ENCODE measurements around the gene ENG.

ENG gene

DNA sequence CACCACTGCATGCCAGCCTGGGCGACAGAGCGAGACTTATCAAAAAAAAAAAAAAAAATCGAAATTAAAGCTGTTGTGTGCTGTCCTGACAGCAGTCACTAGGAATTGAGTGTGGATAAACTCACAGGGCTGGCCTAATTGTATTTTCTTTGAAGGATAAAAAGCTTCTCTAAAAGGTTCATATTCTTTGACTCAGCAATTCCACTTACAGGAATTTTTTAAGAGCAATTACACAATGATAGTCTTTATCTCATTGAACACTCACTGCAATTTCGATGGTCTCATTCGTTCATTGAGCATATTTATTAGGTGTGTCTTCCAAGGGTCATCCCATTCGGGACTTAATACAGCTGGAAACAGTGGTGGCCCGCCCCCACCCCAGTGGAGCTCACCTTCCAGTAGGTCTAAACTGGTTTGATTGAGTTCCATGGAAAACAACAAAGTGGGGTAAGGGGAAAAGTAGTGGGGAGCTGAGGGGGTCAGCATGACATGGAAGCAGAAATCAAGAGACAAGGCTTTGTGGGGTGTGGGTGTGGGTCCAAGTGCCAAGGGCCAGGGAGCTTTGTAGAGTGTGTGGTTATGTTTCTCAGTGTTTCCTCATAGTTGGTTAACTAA is 61.9 kb downstream of the ENG start:
- Histone ChIP-seq H3K9ac (peak overlapping the region in 7 of 11 experiments; percentile 10 to 77 (median 45); a peak in 9 of 22 replicates), H3K9me3 (replicated peaks in 1 of 11) (no peaks in the 10 kb centered on the region), H4K20me1 (peaks cover 34 to 99% (median 70%) of the 10 kb centered on the region in 11 experiments), H3K27me3 (peaks cover 0 to 4% (median 0%) of the 10 kb centered on the region in 11 experiments; a peak in 1 of 22 replicates), H3K27ac (peak overlapping the region in 8 of 11 experiments; percentile 46 to 90 (median 82); a peak in 15 of 22 replicates), H3K36me3 (peaks cover 59 to 74% (median 66%) of the 10 kb centered on the region in 11 experiments), H3K4me1 (peaks cover 91 to 100% (median 100%) of the 10 kb centered on the region in 10 experiments), H3K4me3 (no peak overlapping the region), H3K4me2 (peak overlapping the region; percentile 16 to 100 (median 96); a peak in 19 of 22 replicates)
- TF ChIP-seq Cebpa-rat (IDR thresholded peaks at IDR 0.05) = no peak

DNA sequence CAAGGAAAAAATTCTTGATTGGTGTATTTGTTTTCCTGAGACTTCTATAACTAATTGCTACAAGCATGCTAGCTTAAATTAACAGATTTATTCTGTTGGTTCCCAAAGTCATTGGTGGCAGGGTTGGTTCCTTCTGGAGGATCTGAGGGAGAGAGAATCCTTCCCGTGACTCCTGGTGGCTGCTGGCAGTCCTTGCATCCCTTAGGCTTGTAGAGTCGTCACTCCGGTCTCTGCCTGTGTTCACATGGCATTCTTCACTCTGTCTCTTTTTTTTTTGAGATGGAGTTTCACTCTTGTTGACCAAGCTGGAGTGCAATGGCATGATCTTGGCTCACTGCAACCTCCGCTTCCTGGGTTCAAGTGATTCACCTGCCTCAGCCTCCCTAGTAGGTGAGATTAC is 63.4 kb downstream of the ENG start:
- peaks cover 82 to 93% (median 91%) of the 10 kb centered on the region in 10 experiments for H3K4me1 ChIP-seq
- no peak for TF ChIP-seq Cebpa-rat (IDR thresholded peaks at IDR 0.05)
- peak overlapping the region in 10 of 11 experiments; percentile 1 to 100 (median 96); a peak in 16 of 22 replicates for H3K4me2 ChIP-seq
- no peaks in the 10 kb centered on the region for H3K9me3 ChIP-seq (replicated peaks in 1 of 11)
- peak overlapping the region in 3 of 11 experiments; percentile 29 to 98 (median 95); a peak in 1 of 22 replicates for H3K9ac ChIP-seq
- peak overlapping the region in 3 of 11 experiments; percentile 23 to 90 (median 37); a peak in 3 of 22 replicates for H3K27ac ChIP-seq
- H3K4me3 ChIP-seq = no peak overlapping the region
- peaks cover 48 to 99% (median 81%) of the 10 kb centered on the region in 11 experiments for H4K20me1 ChIP-seq
- peaks cover 67 to 82% (median 75%) of the 10 kb centered on the region in 11 experiments for H3K36me3 ChIP-seq
- H3K27me3 ChIP-seq = no peaks in the 10 kb centered on the region

DNA sequence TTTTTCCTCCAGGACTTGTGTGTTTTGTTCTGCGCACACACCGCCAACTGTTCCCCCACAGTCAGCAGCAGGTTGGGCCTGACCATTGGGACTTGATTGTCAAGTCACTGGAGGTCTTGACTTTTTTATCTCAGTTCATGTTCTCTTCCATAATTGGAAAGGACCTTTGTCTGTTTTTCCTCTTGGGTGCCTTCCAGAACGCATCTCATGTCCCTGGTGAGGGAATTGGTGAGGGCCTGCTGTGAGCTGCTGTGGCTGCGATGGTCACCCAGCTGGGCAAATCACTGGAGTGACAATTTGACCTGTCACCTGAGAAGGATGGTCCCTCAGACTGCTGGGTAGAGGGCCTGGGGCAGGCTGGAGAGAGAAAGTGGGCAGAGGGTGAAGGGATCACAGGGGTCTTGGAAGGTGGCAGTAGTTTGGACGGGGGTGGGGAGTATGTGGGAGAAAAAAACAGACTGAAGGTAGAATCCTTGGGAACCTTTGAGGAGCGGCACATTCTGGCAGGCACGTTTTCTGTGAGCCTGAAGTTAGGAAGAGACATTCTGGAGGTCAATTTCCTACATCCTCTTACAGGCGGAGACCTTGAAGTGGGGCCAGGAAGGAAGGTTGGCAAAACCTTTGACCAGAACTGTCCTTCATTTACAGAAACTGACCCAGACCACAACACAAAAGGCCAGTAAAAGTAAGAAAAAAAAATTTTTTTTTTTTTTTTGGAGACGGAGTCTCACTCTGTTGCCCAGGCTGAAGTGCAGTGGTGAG is 64.2 kb downstream of the ENG start:
- Histone ChIP-seq H4K20me1 (peaks cover 50 to 93% (median 82%) of the 10 kb centered on the region in 11 experiments), H3K4me1 (peaks cover 74 to 85% (median 83%) of the 10 kb centered on the region in 10 experiments), H3K27me3 (no peaks in the 10 kb centered on the region), H3K9ac (peak overlapping the region in 10 of 11 experiments; percentile 24 to 98 (median 92); a peak in 18 of 22 replicates), H3K4me3 (peak overlapping the region in 1 of 10 experiments; percentile 7; a peak in 1 of 20 replicates), H3K27ac (peak overlapping the region in 5 of 11 experiments; percentile 2 to 90 (median 37); a peak in 9 of 22 replicates), H3K36me3 (peaks cover 67 to 82% (median 75%) of the 10 kb centered on the region in 11 experiments), H3K4me2 (peak overlapping the region; percentile 28 to 100 (median 95)), H3K9me3 (replicated peaks in 1 of 11) (no peaks in the 10 kb centered on the region)
- TF ChIP-seq Cebpa-rat (IDR thresholded peaks at IDR 0.05) = no peak

DNA sequence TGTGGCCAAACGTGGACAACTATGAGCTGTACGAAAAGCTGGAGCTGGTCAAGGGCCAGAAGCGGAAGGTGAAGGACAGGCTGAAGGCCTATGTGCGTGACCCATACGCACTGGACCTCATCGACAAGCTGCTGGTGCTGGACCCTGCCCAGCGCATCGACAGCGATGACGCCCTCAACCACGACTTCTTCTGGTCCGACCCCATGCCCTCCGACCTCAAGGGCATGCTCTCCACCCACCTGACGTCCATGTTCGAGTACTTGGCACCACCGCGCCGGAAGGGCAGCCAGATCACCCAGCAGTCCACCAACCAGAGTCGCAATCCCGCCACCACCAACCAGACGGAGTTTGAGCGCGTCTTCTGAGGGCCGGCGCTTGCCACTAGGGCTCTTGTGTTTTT is 65.3 kb downstream of the ENG start:
- Histone ChIP-seq H3K27me3 (no peaks in the 10 kb centered on the region), H3K9ac (peak overlapping the region; percentile 24 to 98 (median 95); a peak in 15 of 22 replicates), H3K9me3 (replicated peaks in 1 of 11) (no peaks in the 10 kb centered on the region), H3K36me3 (peaks cover 67 to 77% (median 74%) of the 10 kb centered on the region in 11 experiments), H3K27ac (peak overlapping the region in 4 of 11 experiments; percentile 57 to 96 (median 92); a peak in 3 of 22 replicates), H3K4me1 (peaks cover 70 to 81% (median 79%) of the 10 kb centered on the region in 10 experiments), H3K4me3 (peak overlapping the region in 6 of 10 experiments; percentile 6 to 98 (median 95); a peak in 7 of 20 replicates), H4K20me1 (peaks cover 50 to 83% (median 81%) of the 10 kb centered on the region in 11 experiments), H3K4me2 (peak overlapping the region; percentile 92 to 100 (median 95); a peak in 21 of 22 replicates)
- no peak for TF ChIP-seq Cebpa-rat (IDR thresholded peaks at IDR 0.05)

DNA sequence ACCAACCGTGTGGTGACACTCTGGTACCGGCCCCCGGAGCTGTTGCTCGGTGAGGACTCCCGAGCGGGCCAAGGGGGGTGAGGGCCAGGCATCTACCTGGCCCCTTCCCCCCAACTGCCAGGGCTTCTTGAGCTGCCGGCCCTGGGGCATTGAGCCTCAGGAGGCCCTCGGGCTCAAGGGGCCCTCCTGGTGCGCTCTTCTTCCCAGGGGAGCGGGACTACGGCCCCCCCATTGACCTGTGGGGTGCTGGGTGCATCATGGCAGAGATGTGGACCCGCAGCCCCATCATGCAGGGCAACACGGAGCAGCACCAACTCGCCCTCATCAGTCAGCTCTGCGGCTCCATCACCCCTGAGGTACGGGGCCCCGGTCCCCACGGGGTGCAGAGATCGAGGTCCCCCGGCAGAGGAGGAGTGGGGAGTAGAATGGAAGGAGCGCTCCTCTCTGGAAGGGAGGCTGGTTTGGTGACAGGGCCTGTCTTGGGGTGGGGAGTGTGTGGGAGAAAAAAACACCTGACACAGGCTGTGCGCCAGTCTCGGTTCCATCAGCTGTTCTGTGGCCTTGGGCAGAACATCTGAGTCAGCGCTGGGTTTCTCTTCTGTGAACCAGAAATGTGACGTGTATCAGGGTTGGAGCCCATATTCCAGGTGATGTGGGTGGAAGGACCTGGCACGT is 66.0 kb downstream of the ENG start:
- Histone ChIP-seq H3K27ac (peak overlapping the region in 8 of 11 experiments; percentile 24 to 96 (median 92); a peak in 13 of 22 replicates), H3K9ac (peak overlapping the region; percentile 90 to 98 (median 96); a peak in 20 of 22 replicates), H3K4me2 (peak overlapping the region; percentile 92 to 100 (median 95)), H3K9me3 (replicated peaks in 1 of 11) (no peaks in the 10 kb centered on the region), H3K4me1 (peaks cover 72 to 81% (median 79%) of the 10 kb centered on the region in 10 experiments), H3K4me3 (peak overlapping the region in 9 of 10 experiments; percentile 88 to 99 (median 97); a peak in 17 of 20 replicates), H3K36me3 (peaks cover 66 to 71% (median 67%) of the 10 kb centered on the region in 11 experiments), H3K27me3 (no peaks in the 10 kb centered on the region), H4K20me1 (peaks cover 50 to 76% (median 75%) of the 10 kb centered on the region in 11 experiments)
- no peak for TF ChIP-seq Cebpa-rat (IDR thresholded peaks at IDR 0.05)

DNA sequence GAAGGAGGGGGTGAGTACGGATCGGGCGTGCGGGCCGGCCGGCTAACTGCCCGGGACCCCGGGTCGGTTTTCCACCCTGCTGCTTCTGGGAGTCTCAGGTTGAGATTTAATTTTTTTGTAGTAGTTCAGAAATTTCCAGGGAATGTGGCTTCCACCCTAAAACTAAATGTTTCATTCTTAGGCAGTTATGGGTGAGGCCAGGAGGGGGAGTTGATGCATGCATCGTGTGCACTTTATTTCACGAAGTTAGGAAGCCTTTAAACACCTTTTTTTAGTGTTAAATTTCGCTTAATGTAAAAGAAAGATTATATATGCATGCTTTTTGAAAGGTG is 67.7 kb downstream of the ENG start:
- H3K36me3 ChIP-seq = peaks cover 49 to 53% (median 50%) of the 10 kb centered on the region in 11 experiments

DNA sequence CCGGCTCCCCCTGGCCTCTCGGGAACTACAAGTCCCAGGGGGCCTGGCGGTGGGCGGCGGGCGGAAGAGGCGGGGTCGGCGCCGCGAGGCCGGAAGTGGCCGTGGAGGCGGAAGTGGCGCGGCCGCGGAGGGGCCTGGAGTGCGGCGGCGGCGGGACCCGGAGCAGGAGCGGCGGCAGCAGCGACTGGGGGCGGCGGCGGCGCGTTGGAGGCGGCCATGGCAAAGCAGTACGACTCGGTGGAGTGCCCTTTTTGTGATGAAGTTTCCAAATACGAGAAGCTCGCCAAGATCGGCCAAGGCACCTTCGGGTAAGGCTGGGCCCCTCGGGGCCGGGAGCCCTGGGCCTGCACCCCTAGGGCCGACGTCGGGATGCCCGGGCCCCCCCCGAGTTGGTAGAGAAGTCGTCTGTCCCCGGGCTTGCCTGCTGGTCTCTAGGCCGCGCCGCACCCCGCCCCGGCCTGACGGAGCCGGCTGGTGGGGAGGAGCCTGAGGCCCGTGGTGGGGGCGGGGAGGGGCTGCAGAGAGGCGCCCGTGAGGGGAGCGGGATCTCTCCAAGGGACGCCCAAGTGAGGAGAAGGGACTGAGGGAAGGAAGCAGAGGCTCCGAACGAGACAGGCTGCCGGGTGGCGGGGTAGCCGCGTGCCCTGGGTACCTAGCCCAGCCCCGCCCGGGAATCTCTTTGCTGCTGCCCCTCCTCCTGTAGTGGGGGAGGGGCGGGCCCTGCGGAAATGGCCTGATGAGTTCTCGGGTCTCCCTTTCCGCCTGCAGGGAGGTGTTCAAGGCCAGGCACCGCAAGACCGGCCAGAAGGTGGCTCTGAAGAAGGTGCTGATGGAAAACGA is 68.3 kb downstream of the ENG start, which contains the start of gene CDK9:
CDK9 (plus strand) TSS at position 102 of the 840 bp plus-strand sequence; CDS start at position 217, 115 bp downstream.
- no peak for TF ChIP-seq Cebpa-rat (IDR thresholded peaks at IDR 0.05)
- H3K4me3 ChIP-seq = peak within 1 kb of the TSS; percentile 88 to 99 (median 98)
- peaks cover 50 to 52% (median 52%) of the 10 kb centered on the region in 11 experiments for H4K20me1 ChIP-seq
- H3K9ac ChIP-seq = peak within 1 kb of the TSS; percentile 90 to 98 (median 96)
- peak within 1 kb of the TSS; percentile 92 to 100 (median 98) for H3K4me2 ChIP-seq
- H3K36me3 ChIP-seq = peaks cover 43 to 48% (median 44%) of the 10 kb centered on the region in 11 experiments
- H3K4me1 ChIP-seq = peaks cover 79 to 81% (median 79%) of the 10 kb centered on the region in 10 experiments
- peak within 1 kb of the TSS; percentile 90 to 96 (median 94) for H3K27ac ChIP-seq
- H3K27me3 ChIP-seq = no peaks in the 10 kb centered on the region
- no peaks in the 10 kb centered on the region for H3K9me3 ChIP-seq (replicated peaks in 1 of 11)

More for the DNA sequence above, 67.7 kb downstream of the ENG start:
- Histone ChIP-seq H3K9ac (peak overlapping the region; percentile 90 to 98 (median 96)), H3K4me3 (peak overlapping the region; percentile 88 to 99 (median 98)), H3K27ac (peak overlapping the region; percentile 90 to 96 (median 94); a peak in 21 of 22 replicates), H3K4me1 (peaks cover 78 to 81% (median 79%) of the 10 kb centered on the region in 10 experiments), H3K4me2 (peak overlapping the region; percentile 92 to 100 (median 95)), H4K20me1 (peaks cover 50 to 58% (median 58%) of the 10 kb centered on the region in 11 experiments), H3K27me3 (no peaks in the 10 kb centered on the region), H3K9me3 (replicated peaks in 1 of 11) (no peaks in the 10 kb centered on the region)
- no peak for TF ChIP-seq Cebpa-rat (IDR thresholded peaks at IDR 0.05)
